Thoracic aorta endothelial cell (primary cell): Measurements from ENCODE around the gene DGKE. TPM values are rescaled to one million over a fixed set of nuclear protein-coding genes. Genes with fewer than 3 reads are reported as not detected.

ENCODE experiments used
- small RNA-seq: library from RNA; depleted of rRNA; stranded (forward); fragments of <200 nt; gene quantifications from one replicate; pipeline ENCODE3, GENCODE V24; 2012
- total RNA-seq: library from RNA; depleted of rRNA; stranded (reverse); fragments of >200 nt; gene quantifications from 2 replicates; pipeline ENCODE4 v1.2.3, GENCODE V29; 2012

The DGKE gene
- total RNA-seq: 27.9 and 30.9 TPM in 2 replicates

GRCh38 chr17:56833809-56834379, at the start of gene DGKE, which contains the start of gene C17orf67:
Gene DGKE, plus strand, starts transcription at chr17:56834151. Its CDS starts 645 bp downstream, at chr17:56834796.
Gene C17orf67, minus strand, starts transcription at chr17:56833920. Its CDS starts 18,110 bp downstream, at chr17:56815810.

GRCh38 chr17:56913867-56914580, 80.1 kb downstream of the DGKE start, which contains the start of gene TRIM25:
Gene TRIM25, minus strand, starts transcription at chr17:56914049. Its CDS starts 61 bp downstream, at chr17:56913988.

Small RNA genes lying within 50 kb of the gene (small RNA-seq; reads per million reads assigned to genes)
- gene AC015912.2: not detected
- gene RNU6-1158P: not detected

Other genes starting within 250 kb of the DGKE start
- 1.5 and 6.8 TPM in 2 replicates for gene NOG, start 240.5 kb upstream of the DGKE start, total RNA-seq
- 1.6 TPM in 2 replicates for gene C17orf67, start 231 bp upstream of the DGKE start, total RNA-seq
- gene TRIM25, start 79.9 kb downstream of the DGKE start, total RNA-seq: 43.2 and 61.9 TPM in 2 replicates
- 23.0 and 25.5 TPM in 2 replicates for gene COIL, start 126.9 kb downstream of the DGKE start, total RNA-seq
- 26.2 and 33.7 TPM in 2 replicates for gene SCPEP1, start 144.0 kb downstream of the DGKE start, total RNA-seq